K562 (cell line): ENCODE data around the gene NDUFV2. TPM values are rescaled to one million over a fixed set of nuclear protein-coding genes. Genes with fewer than 3 reads are reported as not detected.

Source experiments
- CBFA2T3 ChIP-seq: fragments of 450-650 bp; IDR thresholded peaks from 2 replicates; pipeline ENCODE4 v1.6.1; 2017
- HNRNPLL ChIP-seq: fragments of 200-400 bp; formaldehyde crosslinking; IDR thresholded peaks from 2 replicates; pipeline ENCODE4 v1.6.1; 2017; ENCODE audit warnings: low read length, low read depth, mild to moderate bottlenecking; ENCODE audit not compliant: poor library complexity, severe bottlenecking
- ILF3 ChIP-seq: fragments of 450-650 bp; IDR thresholded peaks from 2 replicates; pipeline ENCODE4 v1.6.1; 2018; ENCODE audit warnings: antibody characterized with exemption, mild to moderate bottlenecking, moderate library complexity, borderline replicate concordance
- MEIS2 ChIP-seq: fragments of 450-650 bp; IDR thresholded peaks from 2 replicates; pipeline ENCODE4 v1.6.1; 2014; ENCODE audit warnings: mild to moderate bottlenecking; ENCODE audit not compliant: partially characterized antibody
- NR3C1 ChIP-seq: sonication (generic); formaldehyde crosslinking; IDR thresholded peaks from 2 replicates; pipeline ENCODE4 v1.8.1; 2022; ENCODE audit warnings: missing genetic modification reagents
- POLR2H ChIP-seq: IDR thresholded peaks from 2 replicates; pipeline ENCODE4 v1.6.1; 2016; ENCODE audit warnings: missing genetic modification characterization, low read depth, mild to moderate bottlenecking, control low read depth, missing compliant biosample characterization, moderate library complexity
- TAL1 ChIP-seq: fragments of 450-650 bp; IDR thresholded peaks from 2 replicates; pipeline ENCODE4 v1.6.1; 2016; ENCODE audit warnings: mild to moderate bottlenecking
- TBL1XR1 ChIP-seq, 2 experiments: IDR thresholded peaks; 2 replicates each; pipeline ENCODE4 v1.6.1; 2012; ENCODE audit warnings: improper control_type of control experiment in 2 of 2, low read length in 2 of 2, mild to moderate bottlenecking in 1 of 2
- TEAD4 ChIP-seq, 2 experiments: sonication (generic) in 1 of 2; formaldehyde crosslinking in 1 of 2; IDR thresholded peaks; 2 replicates each; pipeline versions ENCODE4 v1.6.1 to v1.8.0; 2012 to 2022; ENCODE audit warnings: borderline replicate concordance in 1 of 2, inconsistent platforms in 1 of 2, low read length in 1 of 2, mild to moderate bottlenecking in 1 of 2, missing genetic modification reagents in 1 of 2
- TRIM28 ChIP-seq: fragments of 450-650 bp; IDR thresholded peaks from 2 replicates; pipeline ENCODE4 v1.6.1; 2017
- ZNF561 ChIP-seq: fragments of 450-650 bp; formaldehyde crosslinking; conservative IDR thresholded peaks from 2 replicates; pipeline ENCODE4 v1.4.0; 2020; ENCODE audit warnings: mild to moderate bottlenecking, moderate library complexity
- ZNF830 ChIP-seq: fragments of 250-450 bp; sonication (Bioruptor Pico); IDR thresholded peaks from 2 replicates; pipeline ENCODE4 v1.5.0; 2021; ENCODE audit warnings: mild to moderate bottlenecking
- polyA plus RNA-seq, 8 experiments: library from polyadenylated mRNA; depleted of rRNA in 4 of 8; stranded (reverse) in 5 of 8; unstranded in 3 of 8; fragments of >200 nt; fragmentation: Nextera tagmentation in 2 of 8; fragmentation: Illumina TruSeq in 1 of 8; extraction: Ambion mirVana in 2 of 8; extraction: Trizol in 1 of 8; gene quantifications; 2 replicates each; pipeline versions ENCODE4 v1.2.1 to v1.2.3, GENCODE V29; 2011 to 2014; ENCODE audit warnings: inconsistent platforms in 1 of 8, missing spikeins in 1 of 8
- total RNA-seq, 7 experiments: library from RNA; depleted of rRNA in 6 of 7; stranded (reverse); fragments of >200 nt in 6 of 7; fragmentation: Illumina TruSeq in 2 of 7; extraction: Trizol in 2 of 7; gene quantifications; 2 replicates each; pipeline versions ENCODE4 v1.2.1 to v1.2.3, GENCODE V29; 2011 to 2021; ENCODE audit warnings: low replicate concordance in 1 of 7
- TF ChIP-seq, protein P1 (sequence below): IDR thresholded peaks from 2 replicates; pipeline ENCODE4 v1.6.1; 2011; ENCODE audit not compliant: insufficient read length; ENCODE audit errors: extremely low read depth

The NDUFV2 gene
- total and polyA plus RNA-seq, 9 of the 15 experiments (the other 6 are each of a cell fraction or from before 2014, with no cell fraction given) = 213 to 550 (median 384) TPM

DNA sequence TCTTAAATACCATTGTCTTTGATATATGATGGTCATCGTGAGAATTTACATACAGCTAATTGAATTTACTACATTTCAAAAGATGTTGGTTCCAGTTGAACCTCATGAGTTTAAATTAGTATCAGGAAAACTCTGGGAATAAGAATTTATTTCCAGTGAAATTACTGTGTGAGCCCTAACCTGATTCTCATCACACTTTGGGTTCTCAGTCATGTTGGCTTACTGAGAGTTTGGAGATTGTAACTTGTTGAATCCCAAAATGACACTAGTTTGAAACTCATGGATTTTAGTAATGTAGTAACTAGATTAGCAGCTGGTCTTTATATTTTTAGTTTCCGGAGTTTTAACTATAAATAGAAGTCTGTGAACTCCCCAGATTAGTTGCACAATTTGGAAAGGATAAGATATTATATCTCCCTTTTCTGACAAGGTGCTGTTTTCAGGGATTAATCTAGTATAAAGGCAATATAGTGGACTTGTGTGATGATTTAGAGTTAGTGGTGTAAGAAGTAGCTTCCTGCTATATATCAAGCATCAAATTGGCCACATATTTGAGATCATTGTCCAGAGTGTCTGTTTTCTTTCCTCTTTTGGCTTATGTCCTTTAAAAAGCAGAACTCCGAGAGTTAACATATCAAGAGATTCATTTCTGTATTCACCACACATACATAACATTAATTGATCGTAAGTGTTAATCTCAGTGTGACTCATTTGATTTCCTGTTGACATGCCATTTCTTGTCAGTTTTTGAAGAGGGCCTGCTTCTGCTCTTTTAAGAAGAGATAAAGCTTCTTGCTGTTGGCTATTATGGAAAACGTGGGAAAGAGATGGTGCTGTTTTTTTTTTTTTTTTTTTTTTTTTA is 15.7 kb downstream of the NDUFV2 start (continued):
- TF ChIP-seq POLR2H = 0 out of 2 replicates have a peak, but pooled peaks have one; percentile 23
- TF ChIP-seq NR3C1 (CRISPR knock-in tag) = no peak
- peak in 1 of 2 experiments; percentile 11; a peak in 1 of 4 replicates for TF ChIP-seq TBL1XR1 (IDR thresholded peaks at IDR 0.05; ENCODE audit: low read length in 2 of 2)
- TF ChIP-seq TAL1 = peak; percentile 41; the same call in 1 of the 2 replicates
- no peak for TF ChIP-seq HNRNPLL
- TF ChIP-seq ILF3 = 0 out of 2 replicates have a peak, but pooled peaks have one; percentile 16
- TF ChIP-seq, protein P1, sequence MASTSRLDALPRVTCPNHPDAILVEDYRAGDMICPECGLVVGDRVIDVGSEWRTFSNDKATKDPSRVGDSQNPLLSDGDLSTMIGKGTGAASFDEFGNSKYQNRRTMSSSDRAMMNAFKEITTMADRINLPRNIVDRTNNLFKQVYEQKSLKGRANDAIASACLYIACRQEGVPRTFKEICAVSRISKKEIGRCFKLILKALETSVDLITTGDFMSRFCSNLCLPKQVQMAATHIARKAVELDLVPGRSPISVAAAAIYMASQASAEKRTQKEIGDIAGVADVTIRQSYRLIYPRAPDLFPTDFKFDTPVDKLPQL = no peak
- no peak for TF ChIP-seq ZNF561
- TF ChIP-seq MEIS2 = peak; percentile 56
- TF ChIP-seq CBFA2T3 = peak; percentile 70; the same call in 1 of the 2 replicates
- TF ChIP-seq ZNF830 (CRISPR knock-in tag) = no peak
- peak; percentile 48; the same call in 1 of the 2 replicates for TF ChIP-seq TEAD4 (IDR thresholded peaks at IDR 0.05; ENCODE audit: low read length)
- no peak for TF ChIP-seq TEAD4 (CRISPR knock-in tag; IDR thresholded peaks at IDR 0.05; ENCODE audit: borderline replicate concordance)
- TF ChIP-seq TRIM28 = no peak
